HCT116 (cell line): ENCODE data around the gene DENND4B. TPM values are rescaled to one million over a fixed set of nuclear protein-coding genes. Genes with fewer than 3 reads are reported as not detected.

Experiments used
- ATAC-seq: fragments of 200-7000 bp; cut with Tn5 transposase; 2 replicates; pipeline ENCODE4 v1.9.1; 2020; ENCODE audit warnings: mild to moderate bottlenecking, moderate library complexity
- BruUV-seq: library from RNA; stranded (reverse); fragments of 400-500 nt; replicated peaks from 2 replicates; lab custom pipeline; 2021; lab: Mats Ljungman, UMichigan
- CTCF ChIA-PET: fragments of 300-600 bp; sonication (Branson Sonifier 250); formaldehyde crosslinking; loops from one replicate; lab custom pipeline; 2021; ENCODE audit warnings: antibody characterized with exemption; lab: Charles Lee
- POLR2A ChIA-PET: fragments of 300-600, 350-600 bp; sonication (Branson Sonifier 250); formaldehyde crosslinking; loops from one replicate; lab custom pipeline; 2021; ENCODE audit warnings: antibody characterized with exemption; lab: Charles Lee
- RAD21 ChIA-PET, 2 experiments: fragments of 300-600 bp; sonication (Branson Sonifier 250); formaldehyde crosslinking; loops; one replicate each; lab custom pipeline; 2023; ENCODE audit warnings: low total read pairs in 2 of 2; ENCODE audit not compliant: uncharacterized antibody in 2 of 2, unreplicated experiment in 2 of 2, low non-redundant PET in 1 of 2; lab: Charles Lee
- DNase-seq: peaks from one replicate; pipeline ENCODE4 v3.0.0-alpha.2; 2010; ENCODE audit warnings: low read depth, low spot score
- H2AFZ ChIP-seq: fragments of 200-600 bp; shearing (Covaris generic), sonication (generic); 2 replicates; pipeline ENCODE4 v1.6.1; 2017; ENCODE audit warnings: low read depth, mixed run types, mixed read lengths, antibody characterized with exemption, low read length; ENCODE audit not compliant: poor library complexity, severe bottlenecking
- H3K27ac ChIP-seq: 2 replicates; pipeline ENCODE4 v1.5.1; 2012; ENCODE audit warnings: low read depth, low read length
- H3K27me3 ChIP-seq: fragments of 200-600 bp; sonication (generic); 2 replicates; pipeline ENCODE4 v1.6.1; 2016; ENCODE audit warnings: mixed run types, low read length, mixed read lengths; ENCODE audit not compliant: insufficient read depth
- H3K36me3 ChIP-seq, 2 experiments: fragments of 200-500 bp in 1 of 2; fragments of 200-600 bp in 1 of 2; sonication (Bioruptor generic) in 1 of 2; sonication (generic) in 1 of 2; 2 replicates each; pipeline versions ENCODE4 v1.5.1 to v1.6.1; 2014 to 2016; ENCODE audit warnings: low read length in 2 of 2, inconsistent platforms in 1 of 2, mixed read lengths in 1 of 2, mixed run types in 1 of 2; ENCODE audit not compliant: insufficient read depth in 2 of 2, control insufficient read depth in 1 of 2
- H3K4me1 ChIP-seq, 2 experiments: fragments of 200-600 bp in 1 of 2; sonication (generic) in 1 of 2; 2 replicates each; pipeline versions ENCODE4 v1.5.1 to v1.6.1; 2012 to 2017; ENCODE audit warnings: low read length in 2 of 2, inconsistent platforms in 1 of 2, mild to moderate bottlenecking in 1 of 2, mixed read lengths in 1 of 2, mixed run types in 1 of 2, moderate library complexity in 1 of 2; ENCODE audit not compliant: insufficient read depth in 2 of 2, control insufficient read depth in 1 of 2
- H3K4me2 ChIP-seq: fragments of 200-600 bp; sonication (generic); 2 replicates; pipeline ENCODE4 v1.6.1; 2017; ENCODE audit warnings: mixed run types, low read length, mixed read lengths
- H3K4me3 ChIP-seq, 2 experiments: fragments of 200-600 bp in 1 of 2; sonication (generic) in 1 of 2; replicated peaks in 1 of 2; 2 replicates each; pipeline ENCODE4 v1.5.1; 2011 to 2016; ENCODE audit warnings: low read length in 2 of 2, control low read depth in 1 of 2, low read depth in 1 of 2, mild to moderate bottlenecking in 1 of 2, mixed read lengths in 1 of 2, mixed run types in 1 of 2
- H3K79me2 ChIP-seq: fragments of 200-600 bp; sonication (generic); 2 replicates; pipeline ENCODE4 v1.6.1; 2017; ENCODE audit warnings: mild to moderate bottlenecking, mixed run types, low read length, moderate library complexity, mixed read lengths; ENCODE audit not compliant: insufficient read depth
- H3K9ac ChIP-seq: fragments of 200-600 bp; sonication (generic); 2 replicates; pipeline ENCODE4 v1.6.1; 2016; ENCODE audit warnings: low read length, mixed read lengths
- H3K9me2 ChIP-seq: fragments of 200-600 bp; sonication (generic), shearing (Covaris generic); 2 replicates; pipeline ENCODE4 v1.6.1; 2017; ENCODE audit warnings: mixed run types, mild to moderate bottlenecking, moderate library complexity; ENCODE audit not compliant: insufficient read depth
- H3K9me3 ChIP-seq, 2 experiments: fragments of 200-500 bp in 1 of 2; fragments of 200-600 bp in 1 of 2; sonication (Bioruptor generic) in 1 of 2; sonication (generic) in 1 of 2; 2 replicates each; pipeline ENCODE4 v1.6.1; 2014 to 2017; ENCODE audit warnings: low read length in 2 of 2, mixed read lengths in 2 of 2, inconsistent platforms in 1 of 2, low read depth in 1 of 2, mild to moderate bottlenecking in 1 of 2, mixed run types in 1 of 2, moderate library complexity in 1 of 2; ENCODE audit not compliant: control insufficient read depth in 1 of 2, insufficient read depth in 1 of 2
- H4K20me1 ChIP-seq: fragments of 200-600 bp; sonication (generic), shearing (Covaris generic); 2 replicates; pipeline ENCODE4 v1.6.1; 2017; ENCODE audit warnings: mixed run types, mild to moderate bottlenecking, moderate library complexity; ENCODE audit not compliant: insufficient read depth
- ATF3 ChIP-seq: IDR thresholded peaks from 2 replicates; pipeline ENCODE4 v1.6.1; 2012
- CTCF ChIP-seq, 3 experiments: fragments of 200-600 bp in 1 of 3; sonication (generic) in 1 of 3; IDR thresholded peaks in 2 of 3; conservative IDR thresholded peaks in 1 of 3; 2 replicates each; pipeline ENCODE4 v1.5.1; 2012 to 2017; ENCODE audit warnings: low read depth in 2 of 3, low read length in 2 of 3, antibody characterized with exemption in 1 of 3, borderline replicate concordance in 1 of 3, control low read depth in 1 of 3, mild to moderate bottlenecking in 1 of 3, mixed read lengths in 1 of 3, mixed run types in 1 of 3, moderate library complexity in 1 of 3; ENCODE audit not compliant: insufficient read depth in 1 of 3
- EZH2 ChIP-seq: fragments of 200-600 bp; sonication (generic); IDR thresholded peaks from 2 replicates; pipeline ENCODE4 v1.6.1; 2017; ENCODE audit warnings: antibody characterized with exemption, mixed run types
- FOSL1 ChIP-seq: IDR thresholded peaks from 2 replicates; pipeline ENCODE4 v1.6.1; 2012; ENCODE audit warnings: low read depth
- JUND ChIP-seq: IDR thresholded peaks from 2 replicates; pipeline ENCODE4 v1.6.1; 2012
- MAX ChIP-seq: IDR thresholded peaks from 2 replicates; pipeline ENCODE4 v1.6.1; 2012
- REST ChIP-seq: IDR thresholded peaks from 2 replicates; pipeline ENCODE4 v1.6.1; 2012; ENCODE audit warnings: low read depth
- ZBTB33 ChIP-seq: IDR thresholded peaks from 2 replicates; pipeline ENCODE4 v1.6.1; 2011; ENCODE audit warnings: mild to moderate bottlenecking, low read length, moderate library complexity; ENCODE audit not compliant: insufficient replicate concordance; ENCODE audit errors: extremely low read depth
- intact Hi-C: fragments of 100-400 bp; cut with micrococcal nuclease; formaldehyde crosslinking; loops from 2 replicates; pipeline ENCODE4 v1.10.0; 2022
- total RNA-seq: library from RNA; stranded (reverse); gene quantifications from one replicate; pipeline ENCODE4 v1.2.1, GENCODE V29; 2021; ENCODE audit not compliant: unreplicated experiment

Gene DENND4B
- total RNA-seq, 1 experiment from 2014 or later: 70.8 TPM

GRCh38 chr1:153916297-153916696, 30.2 kb downstream of the DENND4B start (continued):
- TF ChIP-seq ZBTB33 (no peak), MAX (no peak), ATF3 (no peak), REST (no peak)

GRCh38 chr1:153912349-153912748, 34.2 kb downstream of the DENND4B start:
- intact Hi-C loops: no loop called here
- RAD21 ChIA-PET: no interaction called here
- no peak for TF ChIP-seq CTCF (IDR thresholded peaks at IDR 0.05 in 2 of 3, conservative IDR thresholded peaks at IDR 0.05 in 1 of 3; ENCODE audit: borderline replicate concordance in 1 of 3, insufficient read depth in 1 of 3, low read depth in 2 of 3, low read length in 2 of 3)
- TF ChIP-seq EZH2: no peak
- no peak for TF ChIP-seq REST
- no peak for TF ChIP-seq ZBTB33
- no peak for TF ChIP-seq FOSL1
- no peak for TF ChIP-seq JUND

More at GRCh38 chr1:153912349-153912748, 34.2 kb downstream of the DENND4B start:
- Histone ChIP-seq H3K4me2 (no peak overlapping the region), H4K20me1 (no peaks in the 10 kb centered on the region), H3K9ac (no peak overlapping the region), H2AFZ (no peak overlapping the region), H3K27me3 (no peaks in the 10 kb centered on the region), H3K79me2 (peaks cover 83% of the 10 kb centered on the region), H3K9me2 (no peaks in the 10 kb centered on the region), H3K9me3 (no peaks in the 10 kb centered on the region), H3K4me1 (no peaks in the 10 kb centered on the region), H3K4me3 (no peak overlapping the region), H3K36me3 (peaks cover 0 to 8% of the 10 kb centered on the region in 2 experiments; a peak in 1 of 4 replicates), H3K27ac (no peak overlapping the region)
- POLR2A ChIA-PET: no interaction called here
- BruUV-seq: no TSS peak
- ATAC-seq: no peak
- CTCF ChIA-PET: no interaction called here
- no peak for DNase-seq
